ENCODE results near the gene N4BP2L2.
A peak's percentile ranks its signal among the peaks of the same experiment; 100 is the strongest.

Gene N4BP2L2

DNA sequence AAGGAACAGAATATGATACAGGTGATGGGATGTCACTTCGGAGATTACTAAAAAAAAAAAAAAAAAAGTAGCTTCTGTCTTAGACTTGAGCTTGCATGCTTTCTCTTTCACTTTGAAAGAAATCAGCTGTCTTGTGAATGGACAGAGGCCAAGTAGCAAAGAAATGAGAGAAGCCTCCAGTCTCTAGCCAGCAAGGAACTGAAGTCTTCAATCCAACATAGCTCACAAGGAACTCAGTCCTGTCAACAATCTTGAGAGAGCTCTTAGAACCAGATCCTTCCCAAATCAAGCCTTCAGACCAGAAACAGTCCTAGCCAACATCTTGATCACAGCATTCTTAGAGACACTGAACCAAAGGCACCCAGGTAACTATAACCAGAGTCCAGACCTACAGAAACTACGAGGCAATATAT, 7.7 kb downstream of the N4BP2L2 start:
- peak; percentile 55 for DNase-seq (ENCODE audit: low spot score)

DNA sequence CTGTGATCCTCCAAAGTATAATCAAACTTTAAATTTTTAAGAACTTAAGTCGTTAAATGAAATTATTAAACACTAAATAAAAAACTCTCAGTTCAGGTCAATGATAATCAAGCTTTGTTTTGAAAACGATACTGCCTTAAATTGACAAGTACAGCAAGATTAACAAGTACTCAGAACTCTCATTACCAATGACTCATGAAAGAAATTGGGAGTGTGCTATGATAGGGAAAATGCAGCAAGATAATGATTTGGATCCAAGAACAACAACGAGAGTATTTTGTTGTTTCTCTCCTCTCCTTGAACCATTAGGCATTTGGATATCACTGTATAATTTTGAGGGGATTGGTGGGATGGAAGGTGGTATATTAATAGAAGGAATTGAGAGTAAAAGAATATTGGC, 10.2 kb downstream of the N4BP2L2 start:
- peak; percentile 29 for DNase-seq (ENCODE audit: low spot score)

DNA sequence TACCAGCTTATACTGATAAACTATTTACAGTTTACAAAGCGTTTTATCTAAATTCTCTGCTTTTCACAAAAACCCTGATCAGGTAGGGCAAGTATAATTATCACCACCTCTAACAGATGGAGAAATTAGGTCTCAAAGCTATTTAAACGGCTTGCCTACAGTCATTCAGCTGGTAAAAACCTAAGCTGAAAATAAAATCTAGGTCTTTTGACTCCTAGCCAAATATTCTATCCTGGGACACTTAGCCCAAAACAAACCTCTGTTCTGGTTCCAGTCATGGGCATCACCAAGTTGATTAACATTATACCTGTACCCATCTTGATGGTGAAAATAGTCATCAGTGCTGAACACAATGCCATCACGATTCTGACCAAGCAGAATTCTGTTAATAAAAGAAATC, 11.4 kb downstream of the N4BP2L2 start:
- DNase-seq (ENCODE audit: low spot score), result no peak

DNA sequence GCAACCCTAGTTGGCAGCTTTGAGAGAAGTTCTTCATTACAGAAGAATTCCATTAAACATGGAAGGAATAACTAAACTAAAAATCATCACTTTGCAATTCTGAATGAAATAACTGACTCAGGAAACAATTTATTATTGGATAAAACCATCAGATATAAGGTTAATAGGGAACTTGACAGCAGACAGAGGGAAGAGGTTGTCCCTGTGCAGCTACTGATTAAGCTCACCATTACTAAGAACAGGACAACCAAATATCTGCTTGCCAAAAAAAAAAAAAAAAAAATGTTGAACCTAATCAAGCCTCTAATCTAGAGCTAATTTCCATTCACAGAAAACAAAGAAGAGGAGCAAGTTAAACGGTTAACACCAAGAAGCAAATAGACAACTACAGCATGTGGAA, 12.8 kb downstream of the N4BP2L2 start:
- DNase-seq (ENCODE audit: low spot score), result no peak

DNA sequence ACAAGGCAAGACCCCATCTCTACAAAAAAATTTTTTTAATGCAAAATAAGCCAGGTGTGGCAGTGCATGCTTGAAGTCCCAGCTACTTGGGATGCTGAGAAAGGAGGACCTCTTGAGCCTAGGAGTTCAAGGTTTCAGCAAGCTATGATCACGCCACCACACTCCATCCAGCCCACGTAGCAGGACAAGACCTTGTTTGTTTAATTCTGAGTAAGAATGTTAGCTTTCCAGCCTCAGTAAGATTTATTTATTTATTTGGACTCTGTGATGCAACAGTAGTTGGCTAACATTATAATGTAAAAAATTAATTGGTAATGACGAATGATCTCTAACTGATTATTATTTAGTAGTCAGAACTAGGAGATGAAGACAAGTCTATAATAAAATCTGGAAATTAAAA, 23.3 kb downstream of the N4BP2L2 start:
- no peak for DNase-seq (ENCODE audit: low spot score)

DNA sequence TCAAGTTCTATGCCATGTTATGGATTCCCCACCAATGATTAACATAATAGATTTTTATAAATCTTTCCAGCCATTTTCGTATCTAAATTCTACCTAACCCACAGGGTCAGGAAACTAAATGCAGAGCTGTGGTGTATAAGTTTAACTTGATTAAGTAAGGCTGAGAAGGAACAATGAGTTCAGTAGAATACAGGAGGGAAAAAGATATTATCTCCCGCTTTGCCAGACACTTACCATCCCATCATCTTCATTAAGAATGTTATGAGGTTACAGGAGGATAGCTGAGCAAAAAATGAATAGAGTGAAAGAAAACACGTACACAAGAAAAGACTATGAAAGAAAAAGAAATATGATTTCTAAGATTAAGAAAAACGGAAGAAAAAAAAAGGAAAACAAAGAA, 27.1 kb downstream of the N4BP2L2 start:
- no peak for DNase-seq (ENCODE audit: low spot score)

DNA sequence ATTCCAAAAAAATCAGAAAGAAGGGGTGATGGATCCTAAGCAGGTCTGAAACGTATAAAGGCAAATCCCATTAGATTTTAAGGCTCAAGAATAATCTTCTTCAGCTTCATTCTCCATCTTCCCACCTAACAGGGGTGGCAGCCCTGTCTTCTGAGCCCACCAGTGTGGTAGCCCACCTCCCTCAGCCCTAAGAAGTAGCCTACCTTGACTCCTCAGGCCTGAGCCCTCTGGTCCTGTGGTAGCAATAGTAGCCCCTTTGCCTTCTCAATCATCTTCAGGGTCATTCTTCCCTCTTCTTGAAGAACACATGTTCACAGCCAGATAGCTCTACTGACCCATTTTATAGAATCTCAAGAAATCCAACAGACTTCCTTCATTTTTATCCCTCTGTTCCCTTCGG, 33.7 kb downstream of the N4BP2L2 start:
- DNase-seq (ENCODE audit: low spot score), result no peak

DNA sequence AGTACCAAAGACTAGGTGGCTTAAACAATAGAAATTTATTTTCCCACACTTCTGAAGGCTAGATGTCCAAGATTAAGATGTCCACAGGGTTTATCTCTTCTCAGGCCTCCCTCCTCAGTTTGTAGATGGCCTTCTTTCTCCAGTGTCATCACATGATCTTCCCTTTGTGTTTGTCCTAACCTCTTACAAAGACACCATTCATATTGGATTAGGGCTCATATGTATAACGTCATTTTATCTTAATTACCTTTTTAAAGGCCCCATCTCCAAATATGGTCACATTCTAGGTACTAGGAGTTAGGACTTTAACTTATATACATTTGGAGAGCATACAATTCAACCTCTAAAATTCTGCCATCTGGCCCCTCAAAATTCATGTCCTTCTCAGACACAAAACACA, 34.3 kb downstream of the N4BP2L2 start:
- no peak for DNase-seq (ENCODE audit: low spot score)

DNA sequence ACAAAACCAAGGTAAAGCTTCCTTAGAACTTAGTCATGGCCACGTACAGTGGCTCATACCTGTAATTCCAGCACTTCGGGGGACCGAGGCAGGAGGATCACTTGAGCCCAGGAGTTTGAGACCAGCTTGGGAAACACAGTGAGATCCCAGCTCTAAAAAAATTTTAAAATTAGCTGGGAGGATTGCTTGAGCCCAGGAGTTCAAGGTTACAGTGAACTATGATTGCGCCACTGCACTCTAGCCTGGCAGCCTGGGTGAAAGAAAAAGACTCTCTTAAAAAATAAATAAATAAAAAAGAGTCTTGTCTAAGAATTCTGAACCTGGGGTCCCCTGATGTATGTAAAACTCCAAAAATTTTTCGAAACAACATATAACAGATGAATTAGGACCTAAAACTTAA, 34.9 kb downstream of the N4BP2L2 start:
- no peak for DNase-seq (ENCODE audit: low spot score)

DNA sequence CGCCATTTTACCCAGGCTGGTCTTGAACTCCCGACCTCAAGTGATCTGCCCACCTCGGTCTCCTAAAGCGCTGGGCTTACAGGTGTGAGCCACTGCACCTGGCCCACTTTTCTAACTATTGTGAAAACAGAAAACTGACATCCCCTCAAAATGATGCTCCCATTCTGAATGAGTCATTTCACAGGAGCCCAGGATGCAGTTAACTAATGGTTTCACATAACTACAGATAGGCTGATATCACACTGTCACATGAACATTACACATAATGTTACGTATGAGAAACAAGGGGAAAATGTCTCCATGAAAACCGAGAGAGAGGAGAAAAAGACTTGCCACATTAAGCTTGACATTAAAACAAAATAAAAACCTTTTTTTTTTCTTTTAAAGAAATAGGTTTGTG, 37.5 kb downstream of the N4BP2L2 start:
- no peak for DNase-seq (ENCODE audit: low spot score)

DNA sequence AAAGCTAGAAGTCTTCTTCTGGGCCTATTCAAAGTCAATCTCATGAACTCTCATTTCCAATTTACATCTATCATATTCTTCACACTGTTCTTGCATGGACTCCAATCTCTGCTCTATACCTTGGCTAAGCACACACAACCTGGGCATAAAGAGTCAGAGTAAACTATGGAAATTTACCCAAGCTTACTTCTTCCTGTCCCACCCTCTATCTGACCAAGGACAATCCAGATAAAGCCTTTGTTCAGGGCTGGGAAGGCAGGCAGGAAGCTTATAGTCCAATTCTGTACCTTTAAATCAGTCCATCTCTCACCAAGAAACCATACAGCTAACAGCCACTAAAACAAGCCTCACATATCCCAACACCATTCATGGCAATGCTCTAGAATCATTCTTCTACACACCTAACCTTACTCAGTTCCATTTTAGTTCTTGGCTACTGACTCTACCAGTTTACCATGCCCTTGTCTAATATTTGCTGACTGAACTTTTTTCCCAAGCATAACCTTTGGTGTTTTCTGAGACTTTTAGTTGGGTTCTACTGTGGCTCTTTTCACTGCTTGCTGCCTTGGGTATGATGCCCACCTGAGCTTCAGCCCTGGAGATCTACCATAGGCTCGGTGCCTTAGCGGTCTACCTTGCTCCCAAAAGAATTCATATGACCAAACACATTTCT, 38.9 kb downstream of the N4BP2L2 start:
- no peak for DNase-seq (ENCODE audit: low spot score)

DNA sequence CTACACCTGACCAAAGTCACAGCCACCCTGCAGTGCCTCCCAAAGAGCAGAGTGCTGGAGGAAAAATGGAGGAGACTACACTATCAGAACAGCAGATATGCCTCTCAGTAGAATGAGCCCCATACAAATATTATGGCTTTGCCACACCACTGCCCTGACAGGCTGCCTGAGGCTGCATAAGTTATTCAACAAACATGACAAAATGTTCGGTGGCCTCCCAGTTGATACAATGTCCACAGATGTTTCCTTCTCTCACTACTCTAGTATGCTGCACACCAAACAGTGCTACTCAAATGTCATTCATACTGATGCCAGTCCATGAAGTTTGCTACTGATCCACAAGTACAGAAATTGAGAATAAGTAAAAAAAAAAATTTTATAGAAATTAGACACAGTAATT, 41.0 kb downstream of the N4BP2L2 start:
- no peak for DNase-seq (ENCODE audit: low spot score)

DNA sequence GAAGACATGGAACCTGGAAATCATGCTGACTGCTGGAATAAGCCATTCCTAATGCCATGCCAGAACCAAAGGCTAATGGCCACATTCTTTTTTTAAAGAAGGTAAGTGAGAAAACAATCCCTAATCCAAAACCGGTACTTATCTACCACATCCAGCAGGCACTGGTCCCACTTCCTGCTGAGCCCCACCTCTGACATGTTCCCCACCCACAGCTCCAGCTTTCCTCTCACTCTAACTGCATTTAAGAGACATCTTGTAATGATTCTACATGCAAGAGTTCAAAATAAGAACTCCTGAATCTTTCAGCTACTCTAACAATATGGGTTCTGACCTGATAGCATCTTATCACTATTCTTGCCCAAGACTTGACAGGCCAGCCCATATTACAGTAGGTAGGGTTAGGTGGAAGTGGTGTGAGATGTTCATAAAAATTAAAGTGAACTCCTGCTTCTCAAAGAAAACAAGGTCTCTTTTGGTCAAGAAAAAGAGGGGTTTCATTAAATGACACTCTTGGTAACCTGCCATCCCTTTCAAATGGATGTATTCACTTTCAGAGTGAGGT, 41.9 kb downstream of the N4BP2L2 start:
- peak; percentile 20 for DNase-seq (ENCODE audit: low spot score)

DNA sequence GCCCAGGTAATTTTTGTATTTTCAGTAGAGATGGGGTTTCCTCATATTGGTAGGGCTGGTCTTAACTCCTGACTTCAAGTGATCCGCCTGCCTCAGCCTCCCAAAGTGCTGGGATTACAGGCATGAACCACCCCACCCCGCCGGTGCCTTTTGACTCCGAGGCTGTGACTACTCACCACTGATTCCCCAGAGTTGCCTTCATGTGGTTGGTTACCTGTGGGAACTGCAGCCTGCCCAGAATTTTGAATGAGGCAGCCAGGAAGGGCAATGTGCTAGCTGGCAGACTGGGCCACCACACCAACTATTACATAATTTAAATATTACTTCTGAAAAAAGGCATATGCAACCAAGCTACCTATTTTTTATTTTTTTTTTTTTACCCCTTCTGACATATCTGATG, 42.8 kb downstream of the N4BP2L2 start:
- DNase-seq (ENCODE audit: low spot score), result no peak

DNA sequence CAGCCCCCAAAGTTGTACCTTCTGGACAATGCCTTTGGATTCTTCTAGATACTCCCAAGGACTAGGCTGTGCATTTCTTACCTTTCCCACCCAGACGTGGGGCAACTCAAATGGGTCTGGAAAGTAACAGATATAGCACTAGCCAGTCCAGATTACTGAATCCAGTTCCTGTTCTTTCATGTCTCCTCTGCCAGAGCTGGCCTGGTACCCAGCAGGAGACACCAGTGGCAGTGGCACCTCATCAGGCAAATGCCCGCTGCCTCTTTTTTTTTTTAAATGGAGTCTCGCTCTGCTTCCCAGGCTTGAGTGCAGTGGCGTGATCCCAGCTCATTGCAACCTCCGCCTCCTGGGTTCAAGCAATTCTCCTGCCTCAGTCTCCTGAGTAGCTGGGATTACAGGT, 43.2 kb downstream of the N4BP2L2 start:
- no peak for DNase-seq (ENCODE audit: low spot score)

DNA sequence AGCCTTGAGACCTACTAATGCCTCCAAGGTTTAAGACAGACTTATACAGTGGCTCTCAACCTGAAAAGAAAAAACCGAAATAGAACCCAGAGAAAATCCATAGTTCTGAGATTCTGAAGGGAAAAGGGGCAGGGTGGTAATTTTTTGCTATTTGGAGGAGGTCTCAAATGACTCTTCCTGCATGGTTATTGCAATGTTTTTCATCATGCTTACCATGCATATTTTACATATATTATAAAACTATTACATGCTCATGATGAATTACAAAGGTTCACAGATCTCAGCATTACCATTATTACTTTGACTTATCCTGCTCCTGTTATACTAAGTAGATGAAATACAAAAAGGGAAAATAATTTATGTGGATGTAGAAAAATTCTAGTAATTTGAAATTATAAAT, 47.6 kb downstream of the N4BP2L2 start:
- no peak for DNase-seq (ENCODE audit: low spot score)

DNA sequence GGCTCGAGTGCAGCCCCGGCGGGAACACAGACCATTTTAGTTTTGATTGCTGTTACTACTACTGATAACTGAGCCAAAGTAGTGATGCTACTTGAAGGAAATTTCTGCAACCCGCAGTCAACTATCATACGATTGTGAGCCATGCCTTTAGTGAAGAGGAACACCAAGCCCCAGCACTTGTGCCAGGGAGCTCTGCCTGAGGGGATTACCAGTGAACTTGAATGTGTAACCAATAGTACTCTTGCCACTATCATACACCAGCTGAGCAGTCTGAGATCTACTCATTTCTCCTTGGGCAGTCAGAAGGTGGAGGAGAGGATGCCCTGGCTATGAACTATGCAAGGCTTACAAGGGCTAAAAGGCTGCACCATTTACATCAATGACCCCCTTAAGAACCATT, 61.7 kb downstream of the N4BP2L2 start:
- DNase-seq (ENCODE audit: low spot score), result no peak

DNA sequence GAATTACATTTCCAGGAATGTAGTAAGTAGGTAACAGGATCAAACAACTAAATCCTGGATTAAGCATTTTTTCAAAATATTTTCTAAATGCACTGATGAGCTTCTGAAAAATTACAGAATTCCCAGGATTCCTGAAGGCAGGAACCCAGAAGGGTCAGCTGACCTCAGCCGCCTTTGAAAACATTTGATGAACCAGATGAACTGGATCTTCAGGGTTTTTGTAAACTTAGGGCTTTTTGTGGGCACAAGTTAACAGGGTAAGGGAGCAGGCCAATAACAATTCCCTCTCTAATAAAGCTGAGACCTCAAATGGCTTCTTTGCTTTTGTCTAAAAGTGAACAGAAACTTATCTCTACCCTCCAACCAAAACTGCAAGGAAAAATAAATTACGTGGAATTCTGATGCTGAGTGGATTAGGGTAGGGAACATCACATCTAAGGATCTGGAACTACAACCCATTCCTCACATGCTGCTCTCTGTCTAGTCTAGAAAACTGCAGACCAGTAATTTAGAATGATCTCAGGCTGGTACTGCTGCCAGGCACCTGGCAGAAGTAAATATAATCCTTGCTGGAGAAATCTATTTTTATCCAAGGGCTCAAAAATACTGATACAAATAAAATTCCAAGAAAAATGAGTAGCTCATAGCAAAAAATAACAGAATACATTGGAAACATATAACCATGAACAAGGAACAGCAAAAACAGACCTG, 62.4 kb downstream of the N4BP2L2 start:
- DNase-seq (ENCODE audit: low spot score), result no peak

DNA sequence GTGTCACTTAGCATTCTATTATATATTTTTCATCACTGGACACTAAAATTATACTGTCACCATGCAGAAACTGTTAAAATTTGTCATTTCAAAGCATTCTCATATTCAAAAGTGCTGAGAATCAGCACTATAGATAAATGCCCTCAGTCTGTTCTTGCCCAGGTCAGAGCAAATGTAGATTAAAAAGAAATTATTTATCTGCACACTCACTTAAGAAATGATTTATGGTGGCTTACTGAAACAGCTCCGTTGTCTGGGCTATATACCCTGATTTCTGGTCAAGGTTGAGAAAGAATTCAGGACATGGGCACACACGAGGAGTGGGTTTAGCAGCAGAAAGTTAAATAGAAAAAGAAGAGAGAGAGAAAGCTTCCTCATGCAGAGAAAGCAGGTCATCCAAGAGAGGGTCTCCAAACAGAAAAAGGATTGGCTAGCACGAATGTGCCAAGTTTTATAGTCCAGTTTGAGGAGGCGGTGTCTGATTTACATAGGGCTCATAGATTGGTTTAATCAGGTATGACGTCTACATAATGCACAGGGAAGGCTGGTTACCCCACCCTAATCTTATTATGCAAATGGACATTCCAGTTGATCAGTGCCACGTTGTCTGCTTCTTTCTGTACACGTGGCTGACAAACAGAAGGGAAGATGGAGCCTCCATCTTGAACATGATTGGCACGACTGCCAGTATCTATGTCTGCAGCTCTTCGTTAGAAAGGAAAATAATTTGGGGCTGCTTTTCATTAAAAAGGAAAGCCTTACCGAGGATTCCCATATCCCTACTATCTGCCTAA, 63.4 kb downstream of the N4BP2L2 start:
- DNase-seq (ENCODE audit: low spot score), result no peak

DNA sequence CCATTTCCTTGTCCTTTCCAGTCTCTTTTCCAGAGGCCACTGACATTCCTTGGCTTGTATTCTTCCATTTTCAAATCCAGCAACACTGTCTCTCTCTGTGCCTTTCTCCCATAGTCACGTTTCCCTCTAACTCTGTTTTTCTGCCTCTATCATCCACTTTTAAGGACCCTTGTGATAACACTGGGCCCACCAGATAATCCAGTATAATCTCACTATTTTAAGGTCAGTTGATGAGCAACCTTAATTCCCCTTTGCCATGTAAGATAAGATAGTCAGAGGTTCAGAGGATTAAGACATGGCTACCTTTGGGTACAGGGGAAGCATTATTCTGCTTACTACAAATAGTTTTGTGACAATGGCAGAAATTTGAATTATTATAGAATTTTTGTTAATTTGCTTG, 64.9 kb downstream of the N4BP2L2 start:
- DNase-seq (ENCODE audit: low spot score), result no peak

DNA sequence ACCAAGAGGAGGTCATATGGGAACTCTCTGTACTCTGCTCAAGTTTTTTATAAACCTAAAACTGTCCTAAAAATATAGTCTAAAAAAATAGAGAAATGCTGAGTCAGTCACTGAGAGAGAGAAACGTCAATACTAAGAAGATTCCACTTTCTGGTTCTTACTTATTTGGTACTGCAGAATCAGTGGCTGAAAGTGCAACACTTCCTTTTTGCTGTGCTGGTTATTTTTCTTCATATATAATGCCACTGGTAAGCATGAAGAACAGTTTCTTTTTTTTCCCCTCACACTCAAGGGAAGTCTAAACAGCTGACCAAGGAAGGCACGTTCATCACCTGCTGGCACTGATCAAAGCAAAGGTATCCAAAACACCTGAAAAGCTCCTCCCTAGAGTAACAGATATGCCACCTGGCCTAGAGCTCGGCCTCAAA, 66.4 kb downstream of the N4BP2L2 start:
- DNase-seq (ENCODE audit: low spot score), result no peak

DNA sequence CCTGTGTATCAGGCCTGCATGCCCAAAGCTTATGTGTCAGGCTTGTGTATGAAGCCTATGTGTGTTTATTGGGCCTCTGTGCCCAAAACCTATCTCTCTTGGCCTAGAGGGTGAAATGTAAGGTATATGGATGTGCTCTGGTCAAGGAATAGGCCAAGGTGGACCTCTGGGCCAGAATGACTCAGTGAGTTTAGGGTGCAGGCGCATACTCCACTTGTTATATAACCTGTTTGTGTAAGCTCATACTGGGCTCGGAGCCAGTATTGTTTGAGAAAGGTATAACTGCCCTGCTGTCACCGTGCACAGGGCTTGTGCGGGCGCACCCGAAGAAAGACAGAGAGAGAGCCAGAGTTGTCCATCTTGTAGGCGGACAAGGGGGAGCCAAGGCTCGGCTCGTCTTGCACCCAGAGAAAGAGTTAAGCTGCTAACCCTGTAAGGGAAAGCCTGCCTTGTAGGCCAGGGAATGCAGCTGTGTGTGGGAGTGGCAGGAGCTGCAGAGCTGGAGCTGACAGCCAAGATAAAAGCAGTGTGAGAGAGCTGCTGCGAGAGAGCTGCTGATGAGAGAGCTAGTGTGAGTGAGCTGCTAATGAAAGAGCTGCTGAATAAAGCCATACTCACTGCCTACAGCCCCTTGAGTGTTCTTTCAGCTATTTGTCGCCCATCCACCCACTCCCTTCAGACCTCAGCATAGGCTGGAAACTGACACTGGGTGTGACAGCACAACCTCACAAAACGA, 67.2 kb downstream of the N4BP2L2 start:
- no peak for DNase-seq (ENCODE audit: low spot score)

All from GM03348 (cell line).